HepG2 (cell line): Measurements from ENCODE around the gene RAB36. TPM values are rescaled to one million over a fixed set of nuclear protein-coding genes. Genes with fewer than 3 reads are reported as not detected.

ENCODE experiments used
- FOSL2 ChIP-seq: sonication (generic); formaldehyde crosslinking; IDR thresholded peaks from 2 replicates; pipeline ENCODE4 v1.4.0; 2020; ENCODE audit warnings: missing genetic modification reagents
- GABPB1 ChIP-seq: IDR thresholded peaks from 2 replicates; pipeline ENCODE4 v1.6.1; 2016; ENCODE audit warnings: mild to moderate bottlenecking, missing genetic modification reagents, moderate library complexity, missing compliant biosample characterization
- HDAC1 ChIP-seq: sonication (generic); formaldehyde crosslinking; IDR thresholded peaks from 2 replicates; pipeline ENCODE4 v1.5.1; 2020; ENCODE audit warnings: mild to moderate bottlenecking, missing genetic modification reagents
- HIVEP1 ChIP-seq: sonication (generic); formaldehyde crosslinking; IDR thresholded peaks from 2 replicates; pipeline ENCODE4 v1.4.0; 2020; ENCODE audit warnings: mild to moderate bottlenecking, missing genetic modification reagents
- JUN ChIP-seq: sonication (generic); formaldehyde crosslinking; IDR thresholded peaks from 2 replicates; pipeline ENCODE4 v1.4.0; 2020; ENCODE audit warnings: mild to moderate bottlenecking, missing genetic modification reagents
- KDM5B ChIP-seq: sonication (generic); formaldehyde crosslinking; IDR thresholded peaks from 2 replicates; pipeline ENCODE4 v1.4.0; 2020; ENCODE audit warnings: missing genetic modification reagents, mild to moderate bottlenecking, borderline replicate concordance
- LCORL ChIP-seq, 2 experiments: fragments of 450-650 bp in 1 of 2; sonication (generic) in 1 of 2; formaldehyde crosslinking in 1 of 2; IDR thresholded peaks; 2 replicates each; pipeline versions ENCODE4 v1.5.0 to v1.6.1; 2017 to 2020; ENCODE audit warnings: antibody characterized with exemption in 1 of 2, missing genetic modification reagents in 1 of 2
- MLXIP ChIP-seq: sonication (generic); formaldehyde crosslinking; IDR thresholded peaks from 2 replicates; pipeline ENCODE4 v1.9.0; 2021; ENCODE audit warnings: missing genetic modification reagents, borderline replicate concordance
- MTA1 ChIP-seq: sonication (generic); formaldehyde crosslinking; IDR thresholded peaks from 2 replicates; pipeline ENCODE4 v1.4.0; 2020; ENCODE audit warnings: missing genetic modification reagents, mild to moderate bottlenecking, borderline replicate concordance
- NR0B2 ChIP-seq: sonication (generic); formaldehyde crosslinking; IDR thresholded peaks from 2 replicates; pipeline ENCODE4 v1.4.0; 2020; ENCODE audit warnings: mild to moderate bottlenecking, missing genetic modification reagents
- RBM39 ChIP-seq: fragments of 200-400 bp; formaldehyde crosslinking; IDR thresholded peaks from one replicate; pipeline ENCODE4 v1.6.1; 2018; ENCODE audit warnings: antibody characterized with exemption, mild to moderate bottlenecking, low read depth, low read length; ENCODE audit not compliant: poor library complexity, severe bottlenecking
- TMF1 ChIP-seq: sonication (generic); formaldehyde crosslinking; IDR thresholded peaks from 2 replicates; pipeline ENCODE4 v1.8.1; 2022; ENCODE audit warnings: low read depth, missing genetic modification reagents
- ZHX1 ChIP-seq: sonication (generic); formaldehyde crosslinking; IDR thresholded peaks from 2 replicates; pipeline ENCODE4 v1.8.1; 2022; ENCODE audit warnings: low read depth, mild to moderate bottlenecking, missing genetic modification reagents
- ZNF256 ChIP-seq: sonication (generic); formaldehyde crosslinking; conservative IDR thresholded peaks from 2 replicates; pipeline ENCODE4 v1.4.0; 2020; ENCODE audit warnings: missing genetic modification reagents
- ZNF468 ChIP-seq: sonication (generic); formaldehyde crosslinking; IDR thresholded peaks from 2 replicates; pipeline ENCODE4 v1.8.0; 2022; ENCODE audit warnings: mild to moderate bottlenecking, moderate library complexity, missing genetic modification reagents
- ZNF546 ChIP-seq: sonication (generic); formaldehyde crosslinking; conservative IDR thresholded peaks from 2 replicates; pipeline ENCODE4 v1.8.1; 2023; ENCODE audit warnings: mild to moderate bottlenecking, missing genetic modification reagents
- ZNF549 ChIP-seq: sonication (generic); formaldehyde crosslinking; IDR thresholded peaks from 2 replicates; pipeline ENCODE4 v1.5.0; 2020; ENCODE audit warnings: missing genetic modification reagents
- ZNF552 ChIP-seq: sonication (generic); formaldehyde crosslinking; IDR thresholded peaks from 2 replicates; pipeline ENCODE4 v1.9.0; 2022; ENCODE audit warnings: missing genetic modification reagents, mild to moderate bottlenecking, borderline replicate concordance
- ZNF678 ChIP-seq: sonication (generic); formaldehyde crosslinking; IDR thresholded peaks from 2 replicates; pipeline ENCODE4 v1.4.0; 2020; ENCODE audit warnings: mild to moderate bottlenecking, missing genetic modification reagents
- ZNF83 ChIP-seq: sonication (generic); formaldehyde crosslinking; IDR thresholded peaks from 2 replicates; pipeline ENCODE4 v1.4.0; 2020; ENCODE audit warnings: missing genetic modification reagents, mild to moderate bottlenecking, borderline replicate concordance
- ZSCAN22 ChIP-seq: sonication (generic); formaldehyde crosslinking; IDR thresholded peaks from 2 replicates; pipeline ENCODE4 v1.4.0; 2020; ENCODE audit warnings: mild to moderate bottlenecking, missing genetic modification reagents
- ZSCAN31 ChIP-seq: sonication (generic); formaldehyde crosslinking; IDR thresholded peaks from 2 replicates; pipeline ENCODE4 v1.5.0; 2020; ENCODE audit warnings: low read depth, mild to moderate bottlenecking, missing genetic modification reagents
- polyA plus RNA-seq, 8 experiments: library from polyadenylated mRNA; depleted of rRNA in 3 of 8; stranded (reverse) in 7 of 8; unstranded in 1 of 8; fragments of >200 nt; fragmentation: Illumina TruSeq in 4 of 8; extraction: Trizol in 4 of 8; gene quantifications; 2 replicates each; pipeline versions ENCODE4 v1.2.1 to v1.2.3, GENCODE V29; 2011 to 2016; ENCODE audit warnings: low read depth in 4 of 8, missing spikeins in 1 of 8, mixed read lengths in 1 of 8; ENCODE audit not compliant: insufficient read depth in 1 of 8
- total RNA-seq, 5 experiments: library from RNA; depleted of rRNA; stranded (reverse); fragments of >200 nt; fragmentation: Illumina TruSeq; extraction: Trizol; gene quantifications; 2 replicates each; pipeline ENCODE4 v1.2.3, GENCODE V29; 2016; ENCODE audit warnings: low read depth in 1 of 5

The RAB36 gene
- total and polyA plus RNA-seq, 2 of the 13 experiments (the other 11 are each of a cell fraction or from before 2014, with no cell fraction given), result 0.24 to 0.86 TPM

- 0 out of 2 replicates have a peak, but pooled peaks have one; percentile 10 for TF ChIP-seq TMF1 (CRISPR knock-in tag)
- TF ChIP-seq MTA1 (CRISPR knock-in tag), result peak; percentile 54; the same call in 1 of the 2 replicates
- TF ChIP-seq ZNF83 (CRISPR knock-in tag), result no peak
- 0 out of 2 replicates have a peak, but pooled peaks have one; percentile 6 for TF ChIP-seq NR0B2 (CRISPR knock-in tag)
- peak; percentile 46; the same call in 1 of the 2 replicates for TF ChIP-seq ZSCAN22 (CRISPR knock-in tag)
- TF ChIP-seq ZNF552 (CRISPR knock-in tag), result 0 out of 2 replicates have a peak, but pooled peaks have one; percentile 65
- TF ChIP-seq JUN, result no peak
- TF ChIP-seq HIVEP1, result 0 out of 2 replicates have a peak, but pooled peaks have one; percentile 19
- no peak for TF ChIP-seq ZNF549 (CRISPR knock-in tag)
- 0 out of 2 replicates have a peak, but pooled peaks have one; percentile 13 for TF ChIP-seq GABPB1
- no peak for TF ChIP-seq LCORL (IDR thresholded peaks at IDR 0.05)
- TF ChIP-seq LCORL (CRISPR knock-in tag; IDR thresholded peaks at IDR 0.05), result 0 out of 2 replicates have a peak, but pooled peaks have one; percentile 80
- TF ChIP-seq ZSCAN31 (CRISPR knock-in tag), result 0 out of 2 replicates have a peak, but pooled peaks have one; percentile 72
- TF ChIP-seq ZNF546 (CRISPR knock-in tag), result 0 out of 2 replicates have a peak, but pooled peaks have one; percentile 46
- no peak for TF ChIP-seq ZNF468 (CRISPR knock-in tag)
- TF ChIP-seq ZNF678 (CRISPR knock-in tag), result peak; percentile 65; the same call in 1 of the 2 replicates
- TF ChIP-seq KDM5B (CRISPR knock-in tag), result peak; percentile 50; the same call in 1 of the 2 replicates
- TF ChIP-seq HDAC1, result peak; percentile 39
- 0 out of 2 replicates have a peak, but pooled peaks have one; percentile 43 for TF ChIP-seq ZHX1 (CRISPR knock-in tag)
- TF ChIP-seq MLXIP (CRISPR knock-in tag), result no peak
- peak; percentile 33; the same call in 1 of the 2 replicates for TF ChIP-seq FOSL2 (CRISPR knock-in tag)
- TF ChIP-seq RBM39, result no peak
- TF ChIP-seq ZNF256 (CRISPR knock-in tag), result no peak
These were observed 34.4 kb downstream of the RAB36 start (continued) for GRCh38 chr22:23179381-23180299.
